ENCODE measurements around the gene BICDL1.

DNA sequence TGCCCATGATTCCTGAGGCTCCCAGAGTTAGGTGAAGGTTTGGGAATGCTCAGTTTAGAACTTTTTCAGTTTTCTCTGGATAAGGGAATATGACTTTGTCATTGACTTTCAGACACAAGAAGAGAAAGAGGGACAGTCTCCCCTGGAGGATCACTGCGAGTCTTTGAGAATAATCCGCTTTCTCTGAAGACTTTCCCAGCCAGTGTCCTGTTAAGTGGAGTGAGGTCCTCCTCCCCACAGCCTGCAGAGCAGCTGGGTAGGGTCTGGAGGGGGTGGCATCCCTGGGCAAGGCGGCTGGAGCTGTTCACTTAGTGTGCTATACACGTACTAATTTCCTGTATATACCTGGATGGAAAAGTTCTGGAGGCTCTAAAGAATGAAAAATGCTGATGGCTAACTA, 136.0 kb downstream of the BICDL1 start:
- TF ChIP-seq, protein P1, sequence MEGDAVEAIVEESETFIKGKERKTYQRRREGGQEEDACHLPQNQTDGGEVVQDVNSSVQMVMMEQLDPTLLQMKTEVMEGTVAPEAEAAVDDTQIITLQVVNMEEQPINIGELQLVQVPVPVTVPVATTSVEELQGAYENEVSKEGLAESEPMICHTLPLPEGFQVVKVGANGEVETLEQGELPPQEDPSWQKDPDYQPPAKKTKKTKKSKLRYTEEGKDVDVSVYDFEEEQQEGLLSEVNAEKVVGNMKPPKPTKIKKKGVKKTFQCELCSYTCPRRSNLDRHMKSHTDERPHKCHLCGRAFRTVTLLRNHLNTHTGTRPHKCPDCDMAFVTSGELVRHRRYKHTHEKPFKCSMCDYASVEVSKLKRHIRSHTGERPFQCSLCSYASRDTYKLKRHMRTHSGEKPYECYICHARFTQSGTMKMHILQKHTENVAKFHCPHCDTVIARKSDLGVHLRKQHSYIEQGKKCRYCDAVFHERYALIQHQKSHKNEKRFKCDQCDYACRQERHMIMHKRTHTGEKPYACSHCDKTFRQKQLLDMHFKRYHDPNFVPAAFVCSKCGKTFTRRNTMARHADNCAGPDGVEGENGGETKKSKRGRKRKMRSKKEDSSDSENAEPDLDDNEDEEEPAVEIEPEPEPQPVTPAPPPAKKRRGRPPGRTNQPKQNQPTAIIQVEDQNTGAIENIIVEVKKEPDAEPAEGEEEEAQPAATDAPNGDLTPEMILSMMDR (IDR thresholded peaks at IDR 0.05) = no peak
- TF ChIP-seq POLR2A (IDR thresholded peaks at IDR 0.05) = no peak
